Amygdala (tissue), 56 donors: Measurements from ENCODE around the gene MEI1.
A peak's percentile ranks its signal among the peaks of the same experiment; 100 is the strongest.
"Not testable (repeated sequence)": the region's sequence is repeated elsewhere in the genome, so short reads cannot be mapped to it uniquely, and the experiment has no call there.

ENCODE experiments used
- DNase-seq, 56 donors: peaks; one replicate each; lab custom pipeline; 2025; lab: John Stamatoyannopoulos, UW

Gene MEI1, protein sequence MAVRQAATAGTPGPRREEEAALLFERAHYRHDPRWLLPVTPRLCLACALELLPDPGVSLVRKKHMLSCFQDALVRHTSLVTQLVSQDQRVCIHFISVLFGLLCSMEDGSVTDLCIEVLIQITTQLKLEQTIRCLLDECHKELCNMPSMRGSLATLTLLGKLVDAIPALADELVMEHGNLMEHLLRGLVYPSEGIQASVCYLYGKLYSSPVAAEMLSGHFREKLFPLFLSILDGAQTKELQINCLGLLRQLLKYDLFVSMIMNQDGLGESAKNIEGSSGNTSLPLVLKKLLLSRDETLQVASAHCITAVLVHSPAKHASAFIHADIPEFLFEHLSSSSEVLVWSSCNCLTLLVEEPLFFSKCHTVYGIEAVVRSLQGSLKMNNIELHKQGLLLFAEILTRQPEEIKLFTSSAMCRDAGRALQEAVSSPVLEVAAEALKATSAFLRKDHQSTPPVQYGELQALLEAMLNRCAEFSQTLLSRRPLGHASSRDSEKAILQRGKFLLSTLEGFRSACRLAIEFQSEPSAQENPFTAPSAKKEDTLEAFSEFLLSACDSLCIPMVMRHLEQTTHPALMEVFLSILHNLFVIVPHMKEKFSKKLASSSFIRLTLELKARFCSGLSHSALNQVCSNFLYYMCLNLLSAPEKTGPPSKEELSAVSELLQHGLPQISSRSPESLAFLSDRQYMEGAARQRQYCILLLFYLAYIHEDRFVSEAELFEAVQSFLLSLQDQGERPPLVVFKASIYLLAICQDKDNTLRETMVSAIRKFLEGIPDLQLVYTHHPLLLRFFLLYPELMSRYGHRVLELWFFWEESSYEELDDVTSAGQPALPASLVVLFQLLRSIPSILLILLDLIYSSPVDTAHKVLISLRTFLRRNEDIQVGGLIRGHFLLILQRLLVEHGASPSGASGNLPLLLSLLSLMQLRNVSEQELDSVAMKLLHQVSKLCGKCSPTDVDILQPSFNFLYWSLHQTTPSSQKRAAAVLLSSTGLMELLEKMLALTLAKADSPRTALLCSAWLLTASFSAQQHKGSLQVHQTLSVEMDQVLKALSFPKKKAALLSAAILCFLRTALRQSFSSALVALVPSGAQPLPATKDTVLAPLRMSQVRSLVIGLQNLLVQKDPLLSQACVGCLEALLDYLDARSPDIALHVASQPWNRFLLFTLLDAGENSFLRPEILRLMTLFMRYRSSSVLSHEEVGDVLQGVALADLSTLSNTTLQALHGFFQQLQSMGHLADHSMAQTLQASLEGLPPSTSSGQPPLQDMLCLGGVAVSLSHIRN

GRCh38 chr22:41699264-41700107, at the start of gene MEI1:
TSS of gene MEI1 (plus strand) at chr22:41699503. CDS start at chr22:41699539, 36 bp downstream.
- peak in 54 of 56 donors; percentile 16 to 88 (median 62) for DNase-seq

DNA sequence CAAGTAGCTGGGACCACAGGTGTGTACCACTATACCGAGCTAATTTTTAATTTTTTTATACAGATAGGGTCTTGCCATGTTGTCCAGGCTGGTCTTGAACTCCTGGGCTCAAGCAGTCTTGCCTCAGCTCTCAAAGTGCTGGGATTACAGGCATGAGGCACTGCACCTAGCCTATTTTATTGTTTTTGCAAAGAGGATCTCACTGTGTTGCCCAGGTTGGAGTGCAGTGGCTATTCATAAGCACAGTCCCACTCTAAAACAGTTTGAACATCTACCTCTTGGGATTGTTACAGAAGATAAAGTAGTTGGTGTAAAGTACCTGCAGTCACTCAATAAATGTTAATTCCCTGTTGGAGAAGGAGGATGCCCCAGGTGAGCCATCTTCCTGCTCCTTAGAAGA, 49.1 kb upstream of the MEI1 start:
- no peak for DNase-seq

DNA sequence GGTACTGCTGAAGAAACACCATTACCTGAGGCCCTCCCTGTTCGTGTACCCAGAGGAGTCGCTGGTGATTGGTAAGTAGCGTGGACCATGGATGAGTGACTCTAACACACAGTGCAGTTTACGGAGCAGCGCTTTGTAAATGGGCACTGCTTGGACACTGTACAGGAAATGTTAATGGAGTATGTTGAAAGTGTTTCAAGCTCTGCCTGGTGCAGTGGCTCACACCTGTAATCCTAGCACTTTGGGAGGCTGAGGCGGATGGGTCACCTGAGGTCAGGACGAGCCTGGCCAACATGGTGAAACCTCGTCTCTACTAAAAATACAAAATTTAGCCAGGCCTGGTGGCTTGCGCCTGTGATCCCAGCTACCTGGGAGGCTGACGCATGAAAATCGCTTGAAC, 48.5 kb upstream of the MEI1 start:
- DNase-seq = no peak

GRCh38 chr22:41654322-41654721, 45.0 kb upstream of the MEI1 start:
- no peak for DNase-seq

GRCh38 chr22:41656556-41656955, 42.7 kb upstream of the MEI1 start:
- no peak for DNase-seq

DNA sequence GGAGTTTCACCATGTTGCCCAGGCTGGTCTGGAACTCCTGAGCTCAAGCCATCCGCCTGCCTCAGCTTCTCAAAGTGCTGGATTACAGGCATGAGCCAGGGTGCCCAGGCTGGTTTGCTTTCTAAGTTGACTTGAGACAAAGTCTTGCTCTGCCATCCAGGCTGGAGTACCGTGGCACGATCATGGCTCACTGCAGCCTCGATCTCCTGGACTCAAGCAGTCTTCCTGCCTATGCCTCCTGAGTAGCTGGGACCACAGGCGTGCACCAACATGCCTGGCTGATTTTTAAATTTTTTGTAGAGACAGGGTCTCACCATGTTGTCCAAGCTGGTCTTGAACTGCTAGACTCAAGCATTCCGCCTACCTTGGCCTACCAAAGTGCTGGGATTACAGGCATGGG, 41.6 kb upstream of the MEI1 start:
- DNase-seq = no peak

DNA sequence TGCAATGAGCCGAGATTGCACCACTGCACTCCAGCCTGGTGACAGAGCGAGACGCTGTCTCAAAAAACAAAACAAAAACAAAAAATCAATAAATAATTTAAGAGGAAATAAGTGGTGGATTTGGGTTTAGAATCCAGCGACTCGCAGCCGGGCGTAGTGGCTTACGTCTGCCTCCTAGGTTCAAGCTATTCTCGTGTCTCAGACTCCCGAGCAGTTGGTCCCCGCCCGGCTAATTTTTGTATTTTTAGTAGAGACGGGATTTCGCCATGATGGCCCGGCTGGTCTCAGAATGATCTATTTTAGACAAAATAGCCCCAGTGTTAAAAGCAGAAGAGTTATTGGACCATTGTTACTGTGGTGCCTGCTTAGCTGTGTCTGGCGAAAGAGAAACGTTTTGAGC, 40.4 kb upstream of the MEI1 start:
- no peak for DNase-seq

DNA sequence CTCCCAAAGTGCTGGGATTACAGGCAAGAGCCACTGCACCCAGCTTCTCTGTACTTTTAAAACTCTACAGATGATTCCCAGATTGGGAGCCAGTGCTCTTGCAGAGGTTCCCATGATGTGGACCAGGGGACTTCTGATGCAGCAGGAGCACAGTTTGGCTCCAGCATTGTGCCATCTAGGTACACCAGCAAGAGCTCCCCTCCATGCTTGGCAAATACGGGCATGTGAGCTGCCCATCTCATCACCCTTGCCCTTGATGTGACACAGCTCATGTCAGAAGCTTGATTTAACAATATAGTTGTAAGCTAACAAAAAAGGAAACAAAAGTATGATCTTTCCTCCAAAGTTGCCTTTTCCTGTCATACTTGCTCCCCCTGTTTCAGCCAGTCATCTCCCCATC, 39.4 kb upstream of the MEI1 start:
- DNase-seq = no peak

DNA sequence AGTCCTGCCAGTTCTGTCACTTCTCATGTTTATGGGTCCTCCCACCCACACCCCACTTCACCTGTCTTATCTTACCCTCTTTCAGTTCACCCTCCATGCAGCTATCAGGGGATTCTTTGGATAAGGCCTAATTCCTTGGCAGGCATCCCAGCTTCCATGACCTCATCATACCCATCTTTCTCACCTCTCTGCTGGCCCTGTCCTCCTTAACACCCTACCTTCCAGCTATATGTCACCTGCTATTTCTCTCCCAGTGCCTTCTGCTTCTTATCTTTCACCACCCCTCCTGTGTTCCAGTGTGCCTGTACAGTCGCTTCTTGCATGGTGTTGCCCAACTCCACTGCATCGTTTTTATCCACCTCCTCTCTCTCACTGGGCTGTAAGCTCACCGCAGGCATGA, 38.9 kb upstream of the MEI1 start:
- DNase-seq = no peak

DNA sequence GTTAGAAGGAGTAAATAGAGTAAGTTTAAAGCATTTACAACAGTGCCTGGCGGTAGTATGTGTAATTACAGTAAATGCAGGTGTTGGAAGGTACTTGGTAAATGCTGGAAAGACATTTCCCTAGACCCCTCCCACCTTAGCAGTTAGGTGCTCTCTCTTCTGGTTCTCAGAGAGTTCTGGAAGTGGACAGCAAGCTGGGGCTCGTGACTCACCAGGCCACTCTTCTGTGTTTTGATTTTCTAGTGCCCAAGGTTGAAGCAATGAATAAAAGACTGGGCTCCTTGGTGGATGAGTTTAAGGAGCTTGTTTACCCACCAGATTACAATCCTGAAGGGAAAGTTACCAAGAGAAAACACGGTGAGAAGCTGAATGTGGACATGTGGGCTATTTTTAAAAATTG, 38.2 kb upstream of the MEI1 start:
- DNase-seq = no peak

DNA sequence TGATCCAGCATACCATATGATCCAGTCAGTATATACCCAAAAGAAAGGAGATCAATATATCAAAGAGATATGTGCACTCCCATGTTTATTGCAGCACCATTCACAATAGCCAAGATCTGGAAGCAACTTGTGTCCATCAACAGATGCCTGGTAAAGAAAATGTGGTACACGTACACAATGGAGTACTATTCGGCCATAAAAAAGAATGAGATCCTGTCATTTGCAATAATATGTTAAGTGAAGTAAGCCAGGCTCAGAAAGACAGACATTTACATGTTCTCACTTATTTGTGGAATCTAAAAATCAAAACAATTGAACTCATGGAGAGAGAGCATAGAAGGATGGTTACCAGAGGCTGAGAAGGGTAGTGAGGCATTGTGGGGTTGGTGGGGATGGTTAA, 37.6 kb upstream of the MEI1 start:
- DNase-seq = no peak

GRCh38 chr22:41663594-41663993, 35.7 kb upstream of the MEI1 start:
- not testable (repeated sequence) for DNase-seq

GRCh38 chr22:41664490-41664889, 34.8 kb upstream of the MEI1 start:
- DNase-seq = no peak

- DNase-seq = no peak
Observed at GRCh38 chr22:41664951-41665350, 34.4 kb upstream of the MEI1 start.

GRCh38 chr22:41668971-41669911, 30.1 kb upstream of the MEI1 start:
- DNase-seq = no peak

- not testable (repeated sequence) for DNase-seq
Observed at GRCh38 chr22:41672096-41672495, 27.2 kb upstream of the MEI1 start.

- no peak for DNase-seq
Observed at GRCh38 chr22:41672780-41673509, 26.4 kb upstream of the MEI1 start.

DNA sequence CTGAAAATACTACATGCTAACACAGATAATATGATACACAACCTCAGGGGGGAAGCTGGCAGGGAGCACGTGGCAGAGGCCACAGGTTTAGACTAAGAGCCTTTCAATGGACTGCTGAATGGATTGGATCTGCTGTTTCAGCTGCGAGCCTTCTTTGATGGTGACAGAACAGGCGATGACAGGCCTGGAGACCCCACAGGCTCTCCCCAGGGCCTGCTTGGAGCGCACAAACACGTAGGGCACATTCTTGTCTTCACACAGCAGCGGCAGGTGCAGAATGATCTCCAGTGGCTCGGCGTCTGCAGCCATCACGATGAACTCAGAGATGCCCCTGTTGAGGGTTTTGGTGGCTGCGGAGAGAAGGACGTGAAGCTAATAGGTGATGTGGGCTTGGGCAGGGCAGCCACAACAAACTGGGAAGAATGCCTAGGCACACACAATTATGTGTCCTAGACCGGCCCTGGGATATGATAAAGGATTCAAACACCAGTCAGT, 24.4 kb upstream of the MEI1 start:
- no peak for DNase-seq
